Inferior parietal cortex (tissue), 1 donor: ENCODE results near the gene XPR1.

Experiments used
- DNase-seq: peaks from one replicate; pipeline ENCODE4 v3.0.0-alpha.2; 2016; ENCODE audit errors: extremely low spot score

The XPR1 gene

DNA sequence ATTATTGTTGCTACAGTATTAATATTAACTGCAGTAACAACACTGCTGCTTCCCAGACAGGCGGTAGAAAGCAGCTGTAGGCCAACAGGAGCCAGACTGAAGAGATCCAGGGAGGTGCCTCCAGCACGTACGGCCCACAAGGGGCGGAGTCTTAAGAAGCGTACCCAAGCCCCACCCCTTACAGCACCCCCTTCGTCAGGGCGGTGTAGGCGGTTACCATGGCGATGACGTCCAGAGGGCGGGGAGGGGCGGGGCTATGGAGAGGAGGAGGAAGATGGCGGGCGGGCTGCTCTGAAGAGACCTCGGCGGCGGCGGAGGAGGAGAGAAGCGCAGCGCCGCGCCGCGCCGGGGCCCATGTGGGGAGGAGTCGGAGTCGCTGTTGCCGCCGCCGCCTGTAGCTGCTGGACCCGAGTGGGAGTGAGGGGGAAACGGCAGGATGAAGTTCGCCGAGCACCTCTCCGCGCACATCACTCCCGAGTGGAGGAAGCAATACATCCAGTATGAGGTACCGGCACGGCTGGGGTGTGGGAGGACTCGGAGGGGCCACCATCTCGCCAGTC is at the start of gene XPR1:
Gene XPR1 (plus strand): TSS at position 257 of the 560 bp plus-strand sequence. CDS start 180 bp downstream, at position 437.
- DNase-seq = peak; percentile 95

DNA sequence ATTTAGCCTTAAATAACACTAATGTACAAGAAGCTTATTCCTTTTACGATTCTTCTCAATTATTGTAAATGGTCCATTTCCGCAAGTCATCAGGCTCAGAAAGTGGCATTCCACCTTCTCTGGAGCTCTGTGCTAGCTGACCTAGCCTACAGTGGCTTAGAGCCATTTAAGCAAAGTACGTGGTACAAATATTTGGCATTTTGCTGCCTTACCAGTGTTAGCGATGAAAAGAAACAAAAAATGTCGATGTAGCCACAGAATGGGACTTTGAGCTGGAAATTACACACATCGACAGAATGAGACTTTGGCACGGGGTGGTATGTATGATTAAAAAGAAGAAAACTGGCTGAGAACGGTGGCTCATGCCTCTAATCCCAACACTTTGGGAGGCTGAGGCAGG is 47.0 kb upstream of the XPR1 start:
- DNase-seq = no peak

DNA sequence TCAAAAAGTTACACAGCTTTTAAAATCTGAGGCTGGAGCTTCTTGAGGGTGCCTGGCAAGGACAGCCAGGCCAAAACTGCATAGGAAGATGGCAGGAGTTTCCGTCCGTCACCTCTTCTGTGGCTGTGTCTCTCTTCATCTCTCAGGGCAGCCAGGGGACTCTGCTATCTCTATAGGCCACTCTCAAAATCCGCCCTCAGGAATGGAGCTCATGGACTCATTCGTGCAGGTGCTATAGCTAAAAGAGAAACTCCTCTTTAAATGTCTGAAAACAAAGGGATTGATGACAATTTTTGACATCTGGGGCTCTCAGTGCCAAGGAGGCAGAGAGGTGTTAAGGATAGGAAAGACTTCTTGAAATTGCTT is 45.8 kb upstream of the XPR1 start:
- no peak for DNase-seq

DNA sequence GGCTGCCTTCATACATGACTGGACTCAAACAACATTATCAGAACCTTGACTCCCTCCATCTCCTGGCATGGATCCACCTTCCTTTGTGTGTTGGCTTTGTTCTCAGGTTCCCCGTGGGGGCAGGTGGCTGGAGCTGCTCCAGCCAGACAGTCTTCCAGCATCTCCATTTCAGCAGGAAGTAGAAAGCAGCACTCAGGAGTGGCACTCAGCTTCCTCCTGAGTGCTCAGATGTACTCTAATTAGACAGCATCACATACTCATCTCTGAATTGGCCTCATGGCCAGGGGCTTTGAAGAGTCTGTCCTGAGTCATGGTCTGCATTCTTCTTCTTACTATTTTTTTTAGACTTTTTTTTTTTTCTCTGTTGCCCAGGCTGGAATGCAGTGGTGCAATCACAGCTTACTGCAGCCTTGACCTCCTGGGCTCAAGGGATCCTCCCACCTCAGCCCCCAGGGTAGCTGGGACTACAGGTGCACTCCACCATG is 45.1 kb upstream of the XPR1 start:
- DNase-seq = no peak

DNA sequence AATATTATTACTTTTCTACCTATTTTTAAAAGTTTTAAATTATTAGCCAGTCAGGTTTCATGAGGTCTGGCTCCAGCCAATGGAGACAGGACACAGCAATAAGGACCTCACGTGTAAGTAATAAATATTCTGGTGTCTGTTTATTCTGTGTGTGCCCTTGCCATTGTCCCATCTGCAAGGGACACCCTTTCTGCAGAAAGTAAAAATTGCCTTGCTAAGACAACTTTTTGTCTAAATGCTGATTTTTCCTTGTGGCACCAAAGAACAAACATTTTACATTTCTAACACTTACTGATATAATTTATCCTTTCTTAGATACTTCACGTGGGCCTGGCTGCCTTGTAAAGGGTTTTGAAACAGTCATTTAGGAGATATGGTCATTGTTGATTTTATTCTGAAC is 43.7 kb upstream of the XPR1 start:
- no peak for DNase-seq

DNA sequence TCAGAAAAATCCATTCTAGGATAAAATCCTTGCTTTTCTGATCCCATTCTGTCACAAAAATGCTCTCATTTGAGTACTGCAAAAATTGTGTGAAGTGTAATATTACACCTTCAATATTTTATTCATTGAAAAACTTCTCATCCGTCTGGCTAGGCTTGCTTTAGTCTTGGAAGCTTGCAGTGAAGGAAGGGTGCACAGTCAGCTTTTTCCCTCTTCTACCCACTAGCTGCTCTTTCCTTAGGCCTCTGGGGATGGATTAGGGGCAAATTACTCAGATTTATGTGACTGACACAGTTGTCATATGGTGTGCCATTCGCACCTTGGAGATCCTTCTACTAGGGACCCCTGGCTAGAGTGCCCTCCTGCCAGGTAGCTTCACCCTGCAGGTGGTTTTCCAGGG is 40.9 kb upstream of the XPR1 start:
- DNase-seq = no peak

DNA sequence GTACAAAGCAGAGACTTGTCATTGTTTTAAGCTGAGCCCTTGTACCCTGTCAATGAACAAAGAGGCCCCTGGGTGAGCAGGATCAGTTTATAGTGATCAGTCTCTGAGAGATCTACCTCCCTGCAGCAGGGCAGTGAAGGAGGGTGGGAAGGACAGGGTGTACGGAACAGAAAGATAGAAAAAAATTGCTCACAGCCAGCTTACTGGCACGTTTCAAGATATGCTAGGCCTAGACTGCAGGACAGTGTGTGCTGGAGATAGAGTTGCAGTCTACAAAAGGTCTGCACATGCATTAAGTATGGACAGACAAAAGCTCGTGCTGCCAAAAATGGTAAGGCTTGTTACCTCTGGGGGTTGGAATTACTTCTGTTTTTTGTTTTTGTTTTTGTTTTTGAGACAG is 38.4 kb upstream of the XPR1 start:
- no peak for DNase-seq

DNA sequence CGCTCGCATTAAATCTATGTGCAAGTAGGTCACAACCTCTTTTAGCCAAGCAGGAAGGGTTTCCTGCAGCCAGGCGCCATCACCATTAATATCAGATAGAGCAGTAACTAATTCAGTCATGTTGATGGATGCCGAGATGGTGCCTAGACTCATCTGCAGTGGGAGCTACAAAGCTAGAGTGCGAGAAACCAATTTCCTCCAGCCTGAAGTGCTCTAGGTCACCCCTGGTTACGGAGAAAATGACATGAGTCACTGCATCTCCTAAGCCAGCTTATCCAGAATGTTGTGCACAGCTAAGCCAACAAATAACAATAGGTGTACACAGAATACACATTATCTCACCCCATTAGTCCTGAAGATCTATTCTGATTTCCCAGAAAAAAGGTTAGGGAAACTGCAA is 37.1 kb upstream of the XPR1 start:
- DNase-seq = no peak

DNA sequence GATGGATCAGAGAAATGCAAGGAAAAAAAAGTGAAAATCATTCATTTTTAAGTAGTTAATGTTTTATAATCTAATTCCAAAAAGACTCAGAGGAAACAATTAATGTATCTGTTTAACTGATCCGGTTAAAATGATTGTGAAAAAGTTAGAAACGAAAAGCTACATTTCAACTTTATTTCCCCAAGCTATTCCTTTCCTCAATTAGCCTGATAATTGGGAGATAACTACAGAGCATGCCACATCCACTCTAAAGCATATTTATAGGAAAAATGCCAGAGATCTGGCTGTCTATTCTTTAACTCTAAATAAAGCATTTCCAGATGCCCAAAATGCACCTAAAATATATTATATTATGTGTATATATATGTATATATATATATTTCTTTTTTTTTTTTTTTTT is 35.9 kb upstream of the XPR1 start:
- no peak for DNase-seq

DNA sequence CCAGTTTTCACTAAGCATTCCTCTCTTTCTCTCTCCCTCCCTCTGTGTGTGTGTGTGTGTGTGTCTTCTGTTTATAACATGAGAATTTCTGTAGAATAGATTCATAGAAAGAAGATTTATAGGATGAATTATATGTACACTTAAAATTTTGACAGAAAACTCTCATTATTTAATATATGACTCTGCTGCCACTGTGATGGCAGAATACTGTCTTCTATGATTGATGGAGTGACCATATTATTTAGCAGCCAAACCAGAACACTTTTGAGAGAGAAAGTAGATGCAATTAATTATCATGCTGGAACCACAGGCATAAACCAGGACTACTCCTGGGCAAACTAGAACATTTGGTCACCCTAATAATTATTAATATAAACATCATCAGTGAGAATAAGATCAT is 34.3 kb upstream of the XPR1 start:
- no peak for DNase-seq

DNA sequence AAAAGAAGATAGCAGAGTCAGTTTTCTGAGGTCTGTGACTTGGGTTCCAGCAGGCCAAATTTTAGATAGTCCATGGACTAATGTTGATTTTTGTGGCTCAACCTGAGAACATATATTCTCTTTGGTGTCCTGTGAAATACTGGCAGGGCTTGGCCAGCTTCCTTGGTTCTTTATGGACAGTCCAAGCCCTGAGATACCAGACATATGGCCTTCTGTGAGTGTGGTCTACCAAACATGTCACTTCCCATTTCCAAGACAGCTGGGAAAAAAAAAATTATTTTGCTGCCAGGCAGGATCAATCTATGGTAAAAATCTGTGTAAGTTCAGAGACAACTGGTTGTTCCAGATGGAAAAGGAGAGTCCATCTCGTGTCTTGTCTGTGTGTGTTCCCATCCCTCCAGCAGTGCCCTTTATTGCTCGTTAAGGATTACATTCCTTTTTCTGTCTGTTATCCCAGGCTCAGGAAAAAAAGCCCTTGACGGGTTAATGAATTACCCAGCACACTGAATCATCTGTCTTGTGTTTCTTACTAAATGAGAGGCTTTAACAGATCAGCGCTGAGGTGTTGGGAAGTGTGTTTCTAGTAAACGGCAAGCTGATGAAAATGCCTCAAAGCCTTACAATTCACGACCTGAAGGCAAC is 33.4 kb upstream of the XPR1 start:
- DNase-seq = no peak

DNA sequence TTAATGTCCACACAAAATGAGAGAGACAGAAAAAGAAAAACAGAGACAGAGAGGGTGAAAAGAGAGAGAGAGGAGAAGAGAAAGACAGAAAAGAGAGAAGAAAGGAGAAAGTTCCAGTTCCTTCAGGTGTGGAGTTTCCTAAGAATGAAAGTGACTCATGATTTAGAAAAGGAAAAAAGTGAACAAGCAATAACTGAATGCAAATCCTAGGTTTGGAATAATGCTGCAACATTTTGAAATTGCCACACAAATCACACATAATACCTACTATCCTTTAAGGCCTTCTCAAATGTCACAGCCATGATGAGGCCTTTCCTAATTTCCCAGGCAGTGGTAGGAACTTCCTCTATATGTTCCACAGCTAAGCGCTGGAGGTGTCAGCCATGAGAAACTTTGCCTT is 31.5 kb upstream of the XPR1 start:
- no peak for DNase-seq

DNA sequence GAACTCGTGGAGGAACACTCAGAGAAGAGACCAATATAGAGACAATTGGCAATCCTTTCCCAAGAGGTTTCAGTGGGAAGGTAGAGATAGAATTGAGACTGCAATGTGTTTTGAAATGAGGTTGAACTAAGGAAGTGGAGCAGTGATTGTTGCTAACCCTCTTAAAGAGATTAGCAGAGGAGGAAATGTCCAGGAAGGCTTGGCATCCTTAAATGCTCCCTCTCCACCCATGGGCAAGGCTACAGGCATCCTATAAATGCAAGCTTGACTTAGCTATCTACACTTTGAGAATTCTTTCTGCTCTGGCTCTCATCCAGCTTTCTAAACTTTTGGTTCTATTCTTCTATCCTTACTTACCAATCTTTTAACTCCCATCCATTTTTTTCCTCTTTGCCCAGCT is 30.3 kb upstream of the XPR1 start:
- no peak for DNase-seq

DNA sequence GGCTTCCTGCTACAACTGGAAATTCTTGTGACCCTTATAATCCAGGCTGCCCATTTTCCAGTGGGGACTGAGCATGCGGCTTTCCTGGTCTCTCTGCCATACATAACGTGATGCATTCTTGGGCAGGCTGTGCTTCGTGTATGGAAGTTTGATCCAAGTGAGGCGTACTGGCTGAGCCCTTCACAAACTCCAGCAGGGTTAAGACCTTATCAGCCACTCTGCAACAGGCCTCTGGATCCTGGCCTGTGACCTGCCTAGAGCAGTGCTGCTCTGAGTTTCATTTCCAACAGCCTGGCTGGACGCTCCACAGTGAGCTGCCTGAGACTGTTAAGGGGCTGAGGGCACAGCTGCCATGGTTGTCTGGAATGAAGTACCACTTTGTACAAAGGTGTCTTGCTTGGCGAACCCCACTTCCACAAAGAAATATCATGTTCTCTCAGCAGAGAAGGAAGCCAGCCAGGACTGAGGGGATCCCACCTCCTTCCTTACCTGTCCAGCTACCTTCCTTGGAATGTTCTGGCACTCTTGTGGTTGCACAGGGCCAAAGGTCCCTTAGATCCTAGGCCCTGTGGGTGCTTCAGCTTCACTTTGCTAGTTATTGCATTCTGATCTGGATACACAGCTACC is 28.5 kb upstream of the XPR1 start:
- DNase-seq = no peak

DNA sequence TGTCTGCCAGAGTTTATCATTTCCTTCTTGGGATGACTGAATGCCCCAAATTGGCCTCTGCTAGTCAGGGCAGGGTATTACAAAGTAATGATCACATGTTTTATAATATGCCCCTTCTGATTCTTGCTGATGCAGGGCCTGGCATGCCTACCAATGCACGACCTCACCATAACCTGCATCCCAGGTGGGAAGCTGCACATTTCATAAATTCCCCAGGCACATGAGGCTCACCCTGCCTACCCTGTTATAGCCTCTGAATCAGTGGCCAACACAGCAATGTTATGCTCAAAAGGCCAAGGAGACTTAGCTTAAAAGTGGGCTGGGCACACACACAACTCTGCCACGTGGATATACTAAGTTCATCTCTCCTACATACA is 28.0 kb upstream of the XPR1 start:
- DNase-seq = no peak

DNA sequence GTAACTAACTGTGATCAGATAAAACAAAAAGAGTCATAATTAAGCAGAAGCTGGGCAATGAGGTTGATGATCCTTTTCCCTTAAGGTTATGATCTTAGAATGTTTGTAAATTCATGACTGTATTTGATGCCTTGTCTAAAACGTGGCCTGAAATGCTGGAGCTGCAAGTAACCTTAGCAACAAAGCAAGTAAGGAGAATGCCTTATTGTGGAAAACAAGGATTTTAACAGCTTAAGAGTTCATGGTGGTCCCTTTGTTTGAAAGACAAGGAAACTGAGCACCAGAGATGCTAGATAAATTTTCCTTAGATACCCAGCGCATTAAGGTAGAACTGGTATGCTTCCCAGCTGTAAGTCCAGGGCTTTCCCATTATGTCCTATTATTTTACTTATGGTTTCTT is 25.7 kb upstream of the XPR1 start:
- no peak for DNase-seq

DNA sequence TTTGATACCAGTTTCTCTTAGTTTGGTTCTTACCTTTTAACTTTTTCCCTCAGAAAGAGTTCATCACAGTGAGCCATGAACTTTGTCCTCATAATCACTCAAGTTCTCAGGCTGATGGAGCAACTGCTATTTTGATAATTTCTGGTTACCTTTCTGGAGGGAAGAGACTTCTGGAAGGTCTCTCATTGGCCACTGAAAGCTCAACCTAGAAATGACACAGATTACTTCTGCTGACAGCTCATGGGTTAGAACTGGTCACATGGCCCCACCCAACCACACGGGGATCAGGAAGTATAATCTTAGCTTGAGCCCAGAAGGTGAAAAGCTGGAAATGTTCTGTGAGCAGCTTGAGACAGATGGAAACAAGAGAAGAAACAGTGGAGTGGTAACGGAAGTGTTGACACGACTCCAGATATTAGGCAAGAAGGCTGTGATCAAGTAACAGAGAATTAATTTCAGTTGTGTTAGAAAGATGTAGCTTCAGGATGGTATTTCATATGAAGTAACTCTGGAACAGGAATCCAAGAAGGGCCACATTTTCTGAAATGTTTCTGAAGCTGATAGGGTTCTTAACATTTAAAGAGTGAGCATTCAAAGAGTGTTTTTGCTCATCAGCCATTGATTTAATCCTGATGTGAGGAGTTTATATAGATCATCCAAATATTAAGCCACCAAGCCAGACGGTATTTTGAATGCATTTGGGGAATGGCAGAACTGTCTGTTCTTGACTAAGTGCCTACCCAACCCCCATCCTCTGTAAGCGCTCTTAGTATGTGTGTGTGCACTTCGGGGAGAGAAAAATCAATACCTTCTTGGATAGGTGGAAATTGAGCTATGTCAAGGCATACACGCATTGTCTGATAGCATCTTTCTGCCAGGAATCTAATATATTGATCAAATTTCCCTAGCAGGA is 21.9 kb upstream of the XPR1 start:
- DNase-seq = no peak

DNA sequence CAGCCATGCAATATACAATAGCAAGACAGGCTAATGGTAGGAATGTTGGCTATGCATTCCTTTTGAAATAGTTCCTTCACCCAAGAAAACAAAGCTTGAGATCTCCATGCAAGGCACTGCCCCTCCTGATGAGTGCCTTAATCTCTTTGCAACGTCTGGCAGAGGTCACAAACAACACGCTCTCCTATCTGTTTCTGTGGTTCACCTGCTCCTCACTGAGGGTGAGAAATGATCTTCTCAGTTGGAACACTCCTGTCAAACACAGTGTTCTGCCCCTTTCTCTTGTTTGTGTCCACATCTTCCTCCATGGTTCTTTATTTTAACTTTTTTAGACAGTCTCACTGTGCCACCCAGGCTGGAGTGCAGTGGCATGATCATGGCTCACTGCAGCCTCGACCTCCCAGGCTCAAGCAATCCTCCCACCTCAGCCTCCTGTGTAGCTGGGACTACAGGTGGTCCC is 21.2 kb upstream of the XPR1 start:
- DNase-seq = peak; percentile 24

DNA sequence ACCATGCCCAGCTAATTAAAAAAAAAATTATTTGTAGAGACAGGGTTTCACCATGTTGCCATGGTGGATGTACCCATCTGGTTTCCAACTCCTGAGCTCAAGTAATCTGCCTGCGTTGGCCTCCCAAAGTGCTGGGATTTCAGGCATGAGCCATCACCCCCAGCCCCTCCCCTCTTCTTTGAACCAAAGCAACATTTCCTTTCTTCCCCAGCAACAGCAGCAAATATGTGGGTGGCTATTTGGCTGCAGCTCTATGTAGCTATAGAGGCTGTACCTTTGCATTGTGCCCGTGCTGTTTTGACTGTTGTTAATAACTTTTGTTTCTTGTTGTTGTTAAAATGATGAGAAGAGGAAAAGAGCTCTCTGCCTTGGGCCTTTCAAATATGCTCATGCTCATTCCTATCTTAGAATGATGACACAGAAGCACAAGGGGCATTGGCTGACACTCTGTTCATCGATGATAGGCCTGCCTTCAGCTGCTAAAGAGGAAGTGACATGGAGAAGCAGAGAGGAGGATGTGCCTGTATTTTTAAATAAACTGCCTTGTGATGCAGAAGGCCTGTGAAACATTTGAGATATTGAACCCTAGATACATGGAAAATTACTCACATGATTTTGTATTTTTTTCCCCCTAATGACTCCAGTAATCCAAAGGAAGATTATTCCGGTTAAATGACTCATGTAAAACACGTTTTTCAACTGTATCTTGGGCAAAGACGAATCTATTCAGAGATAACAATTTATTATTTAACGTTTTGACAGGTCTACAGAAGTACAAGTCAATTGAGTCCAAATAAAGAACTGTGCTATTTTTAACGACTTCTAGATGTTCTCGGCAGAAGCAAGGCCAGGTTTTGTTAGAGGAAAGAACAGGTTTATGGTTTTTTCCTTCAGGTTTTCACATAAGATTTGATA is 20.5 kb upstream of the XPR1 start:
- DNase-seq = peak; percentile 60

DNA sequence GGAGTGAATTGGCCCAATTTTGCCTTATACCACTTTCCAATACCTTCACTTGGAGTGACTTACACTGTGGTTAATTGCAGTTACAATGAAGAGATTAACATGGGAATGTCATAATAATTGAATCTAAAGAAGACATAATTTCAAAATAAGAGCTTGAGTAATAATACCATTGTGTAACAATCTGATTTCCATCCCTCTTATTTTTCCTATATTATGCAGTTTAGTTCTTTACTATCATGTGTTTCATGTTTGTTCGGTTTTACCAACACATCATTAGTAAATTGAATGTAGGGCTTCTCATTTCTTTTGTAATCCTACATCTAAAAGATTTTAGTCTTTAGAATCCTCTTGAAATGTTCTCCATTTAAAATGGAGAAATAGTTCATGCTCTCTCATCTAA is 19.2 kb upstream of the XPR1 start:
- no peak for DNase-seq

DNA sequence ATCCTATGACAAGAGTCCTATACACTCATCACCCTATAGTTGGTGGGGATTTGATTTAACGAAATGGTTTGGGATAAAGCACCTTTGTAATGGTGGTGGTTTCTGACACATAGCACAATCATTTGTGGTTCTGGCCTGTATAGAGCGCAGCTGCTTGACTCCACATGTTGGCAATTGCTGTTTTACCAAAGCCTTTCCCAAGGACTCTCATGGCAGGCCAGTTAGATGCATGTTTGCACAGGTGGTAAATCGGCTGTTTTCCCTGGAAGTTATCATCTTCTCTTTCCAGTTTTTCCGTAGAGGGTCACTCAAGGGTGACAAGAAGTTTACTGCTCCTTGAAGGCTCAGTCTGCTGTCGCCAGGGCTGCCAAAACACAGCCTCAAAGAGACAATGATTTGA is 17.1 kb upstream of the XPR1 start:
- DNase-seq = no peak
